Measurements from ENCODE around the gene HLX.

GRCh38 chr1:220910021-220910420 lies 30.8 kb downstream of the HLX start:
- no peak for TF ChIP-seq CTCF (IDR thresholded peaks at IDR 0.05; ENCODE audit: low read length)
- no peak for TF ChIP-seq EZH2 (optimal IDR thresholded peaks at IDR 0.05; ENCODE audit: low read depth, low read length)

Measured in MM.1S (cell line).